ENCODE results near the gene CHD5. TPM values are rescaled to one million over a fixed set of nuclear protein-coding genes. Genes with fewer than 3 reads are reported as not detected.
A peak's percentile ranks its signal among the peaks of the same experiment; 100 is the strongest.

CHD5 gene
- polyA plus RNA-seq, 4 donors, result 0.21 to 0.43 (median 0.35) TPM

DNA sequence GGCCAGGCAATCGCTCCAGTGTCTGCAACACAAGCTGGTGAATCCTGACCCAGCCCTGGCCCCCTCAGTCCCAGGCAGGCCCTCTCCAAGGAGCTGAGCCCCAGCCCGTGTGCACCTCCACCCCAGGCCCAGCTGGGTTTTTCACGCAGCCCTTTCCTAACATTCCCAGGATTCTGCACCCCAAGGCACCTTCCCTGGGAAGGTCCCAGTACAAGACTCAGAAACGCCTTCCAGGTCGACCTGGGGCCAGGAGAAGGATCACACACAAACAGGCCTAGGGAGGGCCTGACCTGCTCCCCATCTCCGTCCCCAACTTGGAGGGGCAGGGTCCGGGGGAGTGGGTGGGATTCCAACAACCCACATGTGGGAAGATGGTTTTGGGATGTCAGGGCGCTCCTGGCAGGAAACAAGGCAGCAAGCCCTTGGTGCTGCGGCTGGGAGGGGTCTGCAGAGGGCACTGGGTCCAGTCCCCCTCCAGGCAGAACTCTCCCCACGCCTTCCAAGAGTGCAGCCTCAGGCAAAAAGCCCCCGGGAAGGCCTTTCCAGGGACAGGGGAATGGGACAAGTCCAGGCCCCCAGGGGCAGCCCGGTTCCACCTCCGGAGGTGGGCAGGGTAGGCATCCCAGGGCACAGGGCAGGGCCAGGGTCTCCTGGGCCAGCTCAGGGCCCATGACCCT, 76.1 kb downstream of the CHD5 start:
- DNase-seq (ENCODE audit: low read depth in 4 of 4, low spot score in 3 of 4), result no peak

DNA sequence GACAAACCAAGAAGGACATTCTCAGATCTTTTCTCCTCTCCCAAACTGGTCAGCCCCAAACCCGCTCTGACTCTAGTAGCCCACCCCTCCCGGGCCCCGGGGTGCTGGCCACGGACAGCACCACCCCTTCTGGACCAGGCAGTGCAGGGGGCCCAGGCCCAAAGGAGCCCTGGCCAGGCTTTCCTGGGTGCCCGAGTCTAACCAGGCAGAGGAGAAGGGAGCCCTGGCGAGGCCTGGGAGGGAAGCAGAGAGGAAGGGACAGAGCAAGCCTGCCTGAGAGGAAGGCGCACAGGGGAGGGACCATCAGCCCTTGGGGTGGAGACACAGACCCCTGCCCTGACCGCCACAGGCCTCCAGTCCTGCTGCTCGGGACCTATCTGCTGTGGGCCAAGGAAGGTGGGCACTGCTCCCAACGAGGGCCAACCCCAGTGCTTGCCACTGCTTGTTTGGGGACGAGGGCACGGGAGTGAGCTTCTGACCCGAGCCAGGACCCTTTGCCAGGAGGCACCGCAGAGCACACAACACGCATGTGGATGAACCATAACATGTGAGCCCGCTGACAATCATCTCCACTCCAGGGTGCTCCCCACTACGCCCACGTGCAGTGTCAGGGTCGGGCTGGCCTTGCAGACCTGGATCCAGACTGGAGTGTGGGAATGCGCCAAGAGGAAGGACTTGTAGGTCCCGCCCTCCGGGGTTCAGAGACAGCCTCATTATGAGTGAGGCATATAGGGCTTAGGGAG, 76.8 kb downstream of the CHD5 start:
- no peak for DNase-seq (ENCODE audit: low read depth in 4 of 4, low spot score in 3 of 4)

DNA sequence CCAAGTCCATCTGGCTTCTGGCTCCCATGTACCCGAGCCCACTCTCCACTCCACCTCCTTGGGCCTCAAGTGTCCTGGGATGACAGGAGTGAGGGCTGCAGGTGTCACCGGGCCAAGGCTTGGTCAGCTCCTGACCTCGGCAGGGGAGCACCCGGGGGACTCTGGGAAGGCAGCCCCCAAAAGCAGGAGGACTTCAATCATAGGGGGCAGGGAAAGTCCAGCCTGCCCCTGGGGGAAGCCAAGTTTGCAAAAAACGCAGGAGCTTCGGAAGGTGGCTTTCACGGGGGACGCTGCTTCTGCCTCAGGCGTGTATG, 77.6 kb downstream of the CHD5 start:
- DNase-seq (ENCODE audit: low read depth in 4 of 4, low spot score in 3 of 4), result no peak

DNA sequence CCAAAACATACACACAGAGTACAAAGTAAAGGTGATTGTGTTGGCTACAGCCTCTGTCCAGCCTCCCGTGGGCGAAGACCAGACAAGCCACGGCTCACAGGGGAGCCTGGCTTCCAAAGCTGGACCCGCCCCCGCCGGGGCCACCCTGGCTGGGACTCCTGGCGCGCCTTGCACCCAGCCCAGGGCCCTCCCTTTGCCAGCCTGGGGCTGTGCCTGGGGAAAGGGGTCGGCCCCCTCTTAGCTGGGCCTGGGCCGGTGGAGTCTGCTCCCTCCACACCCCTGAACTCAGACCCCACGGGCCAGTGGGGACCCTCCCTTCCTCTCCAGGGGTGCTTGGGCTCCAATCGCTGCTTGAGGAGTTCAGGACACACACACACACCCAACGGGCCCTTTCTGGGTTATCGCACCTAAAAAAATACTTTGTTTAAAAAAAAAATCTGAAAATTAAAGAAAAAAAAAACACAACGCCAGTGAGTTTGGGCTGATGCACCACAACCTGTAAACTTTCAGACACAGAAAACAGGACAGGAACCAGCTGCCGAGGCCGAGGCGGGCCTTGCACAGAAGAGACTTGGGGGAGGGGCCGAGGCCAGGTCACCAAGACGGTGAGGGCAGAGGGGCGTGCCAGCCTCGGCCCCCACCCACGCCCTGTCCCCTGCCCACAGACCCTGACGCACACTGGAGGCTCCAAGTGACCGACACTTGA, 78.1 kb downstream of the CHD5 start:
- no peak for DNase-seq (ENCODE audit: low read depth in 4 of 4, low spot score in 3 of 4)

DNA sequence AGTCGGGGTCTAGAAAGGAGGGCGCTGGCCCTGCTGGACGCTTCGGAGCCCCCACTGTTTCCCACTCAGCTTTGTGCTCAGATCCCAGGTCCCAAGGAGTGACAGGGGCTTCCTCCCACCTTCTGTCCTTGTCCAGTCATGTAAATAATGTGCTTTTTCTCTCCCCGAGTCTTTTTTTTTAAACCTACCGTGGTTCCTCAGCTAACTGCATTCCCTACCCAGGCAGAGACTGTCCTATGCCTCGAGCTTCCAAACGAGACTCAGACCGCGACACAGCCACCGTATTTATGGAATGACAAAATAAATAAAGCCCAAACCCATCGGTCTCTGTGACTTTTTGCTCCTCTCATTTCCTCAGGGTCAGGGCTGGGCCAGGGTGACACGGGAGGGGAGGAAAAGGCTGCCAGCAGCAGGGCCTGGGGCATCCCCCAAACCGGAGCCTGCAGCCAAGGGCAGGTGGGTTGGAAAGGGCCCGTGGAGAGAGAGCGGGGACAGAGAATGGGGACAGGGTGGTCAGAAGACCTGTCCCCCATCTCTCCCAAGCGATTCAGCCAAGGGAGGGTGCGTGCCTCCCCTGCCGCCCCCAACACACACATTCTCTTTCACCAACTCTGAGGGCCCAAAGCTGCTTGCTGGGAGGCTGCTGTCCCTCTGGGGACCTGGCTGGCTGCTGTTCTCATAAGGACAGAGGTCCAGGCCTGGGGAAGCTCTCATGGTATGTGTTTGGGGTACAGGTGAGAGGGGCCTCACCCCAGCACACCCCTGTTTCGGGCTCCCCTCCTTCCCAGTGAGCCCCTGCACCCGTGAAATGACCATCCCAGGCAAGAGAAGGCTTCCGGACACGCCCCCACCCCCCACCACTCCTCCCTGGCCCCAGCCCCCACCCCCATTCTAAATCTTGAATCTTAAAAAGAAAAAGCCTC, 79.0 kb downstream of the CHD5 start:
- DNase-seq (ENCODE audit: low read depth in 4 of 4, low spot score in 3 of 4), result no peak

DNA sequence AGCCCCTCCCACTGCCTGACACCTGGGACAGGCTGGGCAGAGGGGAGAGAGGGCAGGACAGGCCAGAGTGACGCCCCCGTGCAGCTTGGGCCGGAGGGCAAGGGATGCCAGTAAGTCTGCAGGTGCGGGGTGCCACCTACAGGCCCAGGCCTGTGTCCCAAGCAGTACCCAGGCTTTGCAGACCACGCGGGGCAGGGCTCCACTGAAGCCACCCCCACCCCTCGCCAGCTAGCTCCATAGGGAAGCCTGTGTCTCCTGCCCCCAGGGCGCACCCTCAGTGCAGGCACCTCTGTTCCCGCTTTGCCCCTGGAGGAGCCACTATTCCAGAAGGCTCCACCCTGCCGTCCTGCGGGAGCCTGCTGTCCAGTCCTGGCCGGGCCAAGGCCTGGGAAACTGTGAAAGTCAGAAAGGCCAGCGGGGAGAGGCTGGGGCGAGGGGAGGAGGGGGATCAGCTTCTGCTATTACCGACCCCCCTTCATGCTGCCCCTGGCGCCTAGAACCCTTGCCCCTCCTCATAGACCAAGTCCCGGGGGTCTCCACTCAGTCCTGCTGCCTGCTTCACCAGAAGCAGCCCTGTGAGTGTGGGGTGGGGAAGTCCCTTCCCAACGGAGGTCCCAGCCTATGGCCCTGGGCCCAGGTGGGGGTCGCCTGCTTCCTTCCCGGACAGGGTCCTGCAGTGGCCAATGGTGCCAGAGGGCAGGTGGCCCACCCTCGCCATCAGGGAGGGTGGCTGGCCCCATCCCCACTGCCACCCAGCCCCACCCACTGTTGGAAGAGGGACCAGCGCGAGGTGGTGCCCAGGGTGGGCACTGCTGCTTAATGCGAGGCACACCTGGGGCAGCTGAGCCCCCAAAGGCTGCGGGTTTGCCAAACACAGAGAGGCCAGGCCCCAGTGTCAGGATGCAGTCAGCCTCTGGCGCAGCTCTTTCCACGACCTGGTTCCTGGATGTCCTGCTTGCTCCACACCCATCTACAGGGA, 80.0 kb downstream of the CHD5 start:
- no peak for DNase-seq (ENCODE audit: low read depth in 4 of 4, low spot score in 3 of 4)

DNA sequence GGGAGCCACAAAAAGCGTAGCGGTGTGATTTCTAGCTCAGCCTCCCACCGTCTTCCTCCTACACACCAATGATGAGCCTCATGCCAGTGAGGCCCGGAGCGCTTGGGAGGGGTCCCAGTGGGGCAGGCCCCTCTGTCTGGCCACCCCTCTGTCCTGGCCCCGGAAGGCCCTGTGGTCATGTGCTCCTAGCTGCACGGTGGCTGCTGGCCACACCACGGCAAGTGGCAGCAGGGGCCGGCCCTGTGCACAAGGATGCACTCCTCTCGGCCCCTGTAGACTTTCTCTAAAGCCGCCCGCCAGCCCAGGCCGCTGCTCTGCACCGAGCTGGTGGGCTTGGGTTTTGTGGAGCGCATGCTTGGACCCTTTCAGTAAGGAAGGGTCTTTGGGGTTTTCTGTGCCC, 80.8 kb downstream of the CHD5 start:
- DNase-seq (ENCODE audit: low read depth in 4 of 4, low spot score in 3 of 4), result no peak

DNA sequence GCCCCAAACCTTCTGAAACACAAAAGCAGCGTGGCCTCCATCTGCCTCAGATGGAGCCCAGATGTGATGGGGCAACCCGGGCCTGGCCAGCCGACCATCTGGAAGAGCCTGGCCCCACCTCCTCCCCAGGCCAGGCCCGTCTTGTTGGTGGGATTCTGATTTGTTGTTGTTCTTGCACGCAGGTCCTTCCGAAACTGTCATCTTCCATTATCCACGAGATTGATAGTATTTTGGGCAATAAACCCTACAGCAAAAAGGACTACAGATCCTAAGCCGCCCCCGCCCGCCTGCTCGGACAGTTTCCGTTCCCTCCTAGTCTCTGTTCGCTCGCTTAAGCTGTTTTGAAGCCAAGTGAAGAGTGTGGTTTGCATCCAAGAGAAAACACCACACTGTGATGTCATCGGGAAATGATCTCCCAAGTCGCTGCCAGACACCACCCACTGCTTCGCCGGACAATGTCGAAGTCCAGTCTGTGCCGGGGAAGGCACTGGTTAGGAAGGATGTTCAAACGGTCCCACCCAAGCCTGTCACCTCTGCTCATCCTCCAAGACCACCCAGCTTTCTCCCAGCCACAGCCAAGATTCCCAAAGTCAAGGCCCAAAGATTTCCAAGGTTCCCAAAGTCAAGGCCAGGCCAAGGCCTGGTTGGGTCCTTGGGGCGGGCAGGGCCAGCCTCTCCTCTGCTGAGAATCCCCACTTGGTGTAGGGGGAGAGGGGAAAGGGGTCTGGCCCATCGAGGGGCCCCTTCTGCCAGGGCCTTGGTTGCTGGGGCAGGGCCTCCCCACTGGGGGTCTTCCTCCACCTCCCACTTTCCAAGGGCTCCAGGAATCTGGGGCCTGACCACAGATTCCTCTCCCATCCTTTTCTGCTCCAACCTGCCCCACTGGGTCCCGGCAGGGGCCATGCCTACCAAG, 81.6 kb downstream of the CHD5 start:
- DNase-seq (ENCODE audit: low read depth in 4 of 4, low spot score in 3 of 4), result no peak

DNA sequence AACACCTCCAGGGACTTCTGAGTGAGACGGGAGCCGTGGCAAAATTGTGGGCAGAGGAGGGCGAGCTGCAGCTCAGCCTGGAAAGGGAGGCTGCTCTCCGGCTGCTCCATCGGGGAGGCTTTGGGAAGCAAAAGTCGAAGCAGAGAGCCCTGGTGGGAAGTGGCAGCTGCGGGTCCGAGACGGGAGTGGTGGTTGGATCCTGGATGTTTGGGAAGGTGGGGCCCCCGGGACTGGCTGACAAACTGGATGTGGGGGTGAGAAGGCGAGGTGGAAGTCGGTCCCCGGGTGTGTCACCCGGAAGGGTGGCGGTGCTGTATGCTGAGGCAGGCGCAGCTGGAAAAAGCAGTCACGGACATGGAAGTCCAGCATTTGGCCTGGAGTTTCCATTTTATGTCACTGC, 82.3 kb downstream of the CHD5 start:
- no peak for DNase-seq (ENCODE audit: low read depth in 4 of 4, low spot score in 3 of 4)

DNA sequence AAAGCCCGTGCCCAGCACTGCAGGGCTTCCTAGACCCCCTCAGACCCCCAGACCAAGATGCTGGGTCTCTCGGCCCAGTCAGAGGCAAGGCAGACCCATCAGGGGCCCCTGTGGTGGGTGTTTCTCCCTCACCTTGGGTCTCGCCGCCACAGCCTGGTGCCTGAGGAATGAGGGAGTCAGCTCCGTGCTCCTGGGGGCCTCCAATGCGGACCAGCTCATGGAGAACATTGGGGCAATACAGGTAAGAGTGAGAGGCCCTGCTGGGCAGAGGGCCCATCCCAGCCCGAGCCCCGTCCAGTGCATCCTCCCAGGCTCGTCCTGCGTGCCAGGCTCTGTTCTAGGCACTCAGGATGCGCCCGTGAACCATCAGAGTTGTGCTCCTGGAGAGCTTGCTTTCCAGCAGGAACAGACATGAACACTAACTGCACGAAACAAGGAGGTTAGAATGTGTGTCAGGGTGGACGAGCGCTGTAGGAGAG, 83.0 kb downstream of the CHD5 start:
- no peak for DNase-seq (ENCODE audit: low read depth in 4 of 4, low spot score in 3 of 4)

DNA sequence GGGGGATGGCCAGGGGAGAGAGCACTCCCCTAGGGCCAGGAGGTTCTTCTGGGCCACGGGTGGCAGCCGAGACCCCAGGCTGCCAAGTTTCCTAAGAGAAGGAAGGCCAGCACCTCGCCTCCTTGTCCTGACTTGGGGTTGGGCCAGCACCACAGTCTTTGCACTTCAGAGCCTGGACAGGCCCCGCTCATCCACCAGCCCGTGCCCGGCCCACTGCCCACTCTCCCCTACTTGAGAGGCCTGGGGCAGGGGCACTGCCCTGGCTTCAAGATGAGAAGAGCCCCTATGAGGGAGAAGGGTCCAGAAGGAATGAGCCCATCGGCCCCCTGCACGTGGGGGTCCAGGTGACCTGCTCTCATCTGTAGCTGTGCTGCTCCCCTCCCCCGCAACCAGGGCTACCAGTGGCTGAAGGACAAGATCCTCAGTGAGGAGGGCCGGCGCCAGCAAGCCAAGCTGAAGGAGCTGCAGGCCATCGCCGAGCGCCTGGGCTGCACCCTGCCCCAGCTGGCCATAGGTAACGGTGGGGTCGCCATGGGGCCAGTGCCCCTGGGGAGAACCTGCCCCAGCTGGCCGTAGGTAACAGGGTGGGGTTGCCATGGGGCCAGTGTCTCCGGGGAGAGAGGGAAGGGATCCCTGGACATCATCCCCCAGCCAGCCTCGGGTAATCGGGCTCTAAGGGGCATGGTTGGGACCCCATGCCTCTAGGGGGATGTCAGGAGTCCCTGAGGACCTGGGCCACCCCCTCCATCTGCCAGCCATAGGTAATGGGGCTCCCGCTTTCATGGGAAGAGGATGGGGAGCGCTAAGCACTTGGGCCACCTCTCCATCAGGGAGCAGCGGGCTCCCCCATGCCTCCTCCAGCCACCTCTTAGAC, 83.6 kb downstream of the CHD5 start:
- DNase-seq (ENCODE audit: low read depth in 4 of 4, low spot score in 3 of 4), result no peak

DNA sequence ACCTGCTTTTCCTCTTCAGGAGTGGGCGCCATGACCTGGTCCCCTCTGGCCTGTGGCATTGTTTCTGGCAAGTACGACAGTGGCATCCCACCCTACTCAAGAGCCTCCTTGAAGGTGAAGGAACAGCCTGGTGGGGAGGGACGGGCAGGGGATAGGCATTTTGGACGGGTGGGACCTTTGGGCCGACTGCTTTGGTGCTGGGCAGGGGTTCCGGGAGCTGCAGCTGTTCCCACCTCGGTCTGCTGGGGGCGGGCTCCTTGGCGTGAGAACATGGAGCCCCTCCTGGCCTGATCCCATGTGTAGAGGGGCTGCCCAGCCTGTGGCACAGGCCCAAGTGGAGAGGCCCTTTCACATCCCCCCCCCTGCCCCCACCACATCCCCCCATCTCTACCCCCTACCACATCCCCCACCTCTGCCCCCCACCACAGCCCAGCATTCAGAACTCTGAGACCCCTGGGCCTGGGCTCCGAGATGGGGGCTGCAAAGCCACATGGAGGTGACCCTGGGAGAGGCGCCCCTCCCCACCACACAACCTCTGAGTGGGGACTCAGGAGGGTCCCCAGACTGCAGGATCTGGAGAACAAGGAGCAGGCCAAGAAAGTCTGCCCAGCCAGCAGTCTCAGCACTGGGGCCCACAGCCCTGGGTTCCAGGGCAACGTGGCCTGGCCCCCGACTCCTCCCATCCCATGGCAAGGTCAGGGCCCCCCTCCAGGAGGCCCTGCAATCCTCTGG, 84.4 kb downstream of the CHD5 start:
- DNase-seq (ENCODE audit: low read depth in 4 of 4, low spot score in 3 of 4), result no peak

DNA sequence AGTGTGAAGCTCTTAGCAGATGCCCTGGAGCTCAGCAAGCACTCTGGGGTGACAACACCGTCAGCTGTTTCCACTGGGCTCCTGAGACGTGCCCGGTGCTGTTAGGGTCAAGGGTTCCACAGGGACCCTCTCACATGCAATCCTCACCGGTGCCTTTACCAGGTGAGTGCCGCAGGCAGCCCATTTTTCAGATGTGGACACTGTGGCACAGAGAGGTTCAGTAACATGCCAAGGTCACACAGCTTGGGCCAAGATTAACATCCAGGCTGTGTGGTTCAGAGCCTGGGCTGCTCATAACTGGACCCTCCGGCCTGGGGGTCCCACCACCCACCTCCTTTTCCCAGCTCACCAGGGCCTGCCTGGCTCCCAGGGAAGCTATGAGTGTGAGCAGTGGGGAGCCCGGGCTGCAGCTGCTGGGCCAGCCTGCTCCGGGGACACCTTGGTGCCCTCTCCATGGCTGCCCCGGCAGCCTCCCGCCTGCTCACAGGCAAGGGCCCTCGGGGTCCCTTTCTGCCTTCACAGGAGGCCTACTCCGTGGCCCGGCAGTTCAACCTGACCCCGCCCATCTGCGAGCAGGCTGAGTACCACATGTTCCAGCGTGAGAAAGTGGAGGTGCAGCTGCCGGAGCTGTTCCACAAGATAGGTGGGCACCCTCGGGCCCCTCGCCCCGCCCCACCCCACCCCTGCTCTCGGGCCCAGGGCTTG, 85.2 kb downstream of the CHD5 start:
- no peak for DNase-seq (ENCODE audit: low read depth in 4 of 4, low spot score in 3 of 4)

DNA sequence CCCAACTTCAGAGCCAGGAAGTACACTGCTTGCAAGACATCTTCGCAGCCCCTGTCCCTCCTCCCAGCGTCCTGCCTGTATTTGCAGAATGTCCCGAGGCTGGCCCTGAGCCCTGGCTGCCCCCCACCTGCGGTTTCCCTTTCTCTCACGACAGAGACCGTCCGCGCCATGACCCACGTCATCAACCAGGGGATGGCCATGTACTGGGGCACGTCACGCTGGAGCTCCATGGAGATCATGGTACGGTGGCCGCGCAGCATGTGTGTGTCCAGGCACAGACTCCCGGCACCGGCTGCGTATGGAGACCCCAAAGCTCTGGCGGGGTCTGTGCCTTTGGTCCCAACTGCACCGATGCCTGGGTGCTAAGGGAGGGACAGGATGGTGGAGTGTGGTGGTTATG, 85.9 kb downstream of the CHD5 start:
- no peak for DNase-seq (ENCODE audit: low read depth in 4 of 4, low spot score in 3 of 4)

DNA sequence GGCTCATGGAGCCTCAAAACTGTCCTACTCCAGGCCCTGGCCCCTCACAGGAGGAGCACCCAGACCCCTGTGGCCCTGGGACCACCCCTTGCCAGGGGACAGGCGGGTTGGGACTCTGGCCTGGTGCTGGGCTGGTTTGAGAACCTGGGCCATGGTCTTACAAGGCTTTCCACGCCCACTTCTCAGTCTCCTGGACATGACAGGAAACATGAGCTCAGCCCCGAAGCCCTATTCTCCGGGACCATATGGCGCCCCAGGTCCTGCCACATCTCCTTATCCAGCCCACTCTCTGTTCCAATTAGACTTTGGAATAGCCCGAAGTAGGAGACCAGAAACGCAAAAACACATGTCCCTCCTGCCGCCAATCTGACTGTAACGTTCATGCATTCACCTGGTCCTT, 86.5 kb downstream of the CHD5 start:
- no peak for DNase-seq (ENCODE audit: low read depth in 4 of 4, low spot score in 3 of 4)

DNA sequence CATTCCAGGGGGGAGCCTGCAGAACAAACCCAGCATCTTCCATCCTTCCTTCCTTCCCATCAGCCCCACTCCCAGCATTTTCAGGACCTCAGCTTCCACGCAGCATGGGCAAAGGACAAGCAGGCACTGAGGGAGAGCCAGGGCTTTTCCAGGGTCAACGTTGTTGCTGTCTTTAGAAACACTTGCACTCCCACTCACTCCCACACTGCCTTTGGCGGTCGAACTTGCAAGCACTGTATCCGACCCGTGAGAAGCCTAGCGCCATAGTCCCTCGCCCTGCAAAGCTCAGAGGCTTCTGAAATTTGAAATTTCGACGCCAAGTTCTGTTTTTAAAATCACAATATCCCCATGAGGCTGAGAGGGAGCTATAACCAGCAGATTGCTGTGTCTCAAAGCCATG, 87.0 kb downstream of the CHD5 start:
- DNase-seq (ENCODE audit: low read depth in 4 of 4, low spot score in 3 of 4), result peak; percentile 31 to 48 (median 34)

Data from right renal pelvis (tissue), 4 donors.